Small intestine (tissue), 7 donors: Measurements from ENCODE around the gene VNN1. TPM values are rescaled to one million over a fixed set of nuclear protein-coding genes. Genes with fewer than 3 reads are reported as not detected.

ENCODE experiments used
- DNase-seq, 2 donors: peaks; one replicate each; pipeline versions ENCODE4 v3.0.0 to v3.0.0-alpha.2; 2013
- FAIRE-seq: peaks from 2 replicates; lab custom pipeline; 2012; peaks lifted over from hg19 to GRCh38; lab: Jason Lieb, UNC
- H3K27ac ChIP-seq, 3 donors: one replicate each; pipeline ENCODE4 v1.5.1; 2013; ENCODE audit warnings: low read length in 2 of 3, mild to moderate bottlenecking in 2 of 3, control low read depth in 1 of 3, inconsistent platforms in 1 of 3, low read depth in 1 of 3, moderate library complexity in 1 of 3
- H3K27me3 ChIP-seq, 3 donors: one replicate each; pipeline ENCODE4 v1.6.1; 2013; ENCODE audit warnings: low read length in 3 of 3, inconsistent platforms in 1 of 3; ENCODE audit not compliant: control insufficient read depth in 3 of 3, insufficient read depth in 3 of 3
- H3K36me3 ChIP-seq, 3 donors: one replicate each; pipeline ENCODE4 v1.6.1; 2013; ENCODE audit warnings: low read length in 3 of 3, inconsistent platforms in 1 of 3, low read depth in 1 of 3, mild to moderate bottlenecking in 1 of 3, moderate library complexity in 1 of 3; ENCODE audit not compliant: control insufficient read depth in 3 of 3, insufficient read depth in 2 of 3
- H3K4me1 ChIP-seq, 3 donors: one replicate each; pipeline ENCODE4 v1.6.1; 2013; ENCODE audit warnings: low read length in 2 of 3, inconsistent platforms in 1 of 3, low read depth in 1 of 3, mild to moderate bottlenecking in 1 of 3, moderate library complexity in 1 of 3; ENCODE audit not compliant: control insufficient read depth in 3 of 3, insufficient read depth in 2 of 3
- H3K4me3 ChIP-seq, 3 donors: one replicate each; pipeline ENCODE4 v1.5.1; 2013; ENCODE audit warnings: low read length in 3 of 3, control low read depth in 1 of 3, inconsistent platforms in 1 of 3, low read depth in 1 of 3, mild to moderate bottlenecking in 1 of 3, moderate library complexity in 1 of 3
- H3K9me3 ChIP-seq, 2 donors: one replicate each; pipeline ENCODE4 v1.6.1; 2013; ENCODE audit warnings: low read depth in 1 of 2, low read length in 1 of 2; ENCODE audit not compliant: control insufficient read depth in 2 of 2, insufficient read depth in 1 of 2
- WGBS, 3 donors: extraction: QIAGEN DNeasy Blood & Tissue Kit; methylation state at CpG; one replicate each; pipeline ENCODE4 v1.1.7; 2013; 5-methylcytosine and 5-hydroxymethylcytosine counted together
- polyA plus RNA-seq, 4 donors: library from polyadenylated mRNA; stranded (reverse) in 3 of 4; unstranded in 1 of 4; fragments of 200-250 nt in 3 of 4; fragments of 120-200 nt in 1 of 4; gene quantifications; one replicate each; pipeline versions ENCODE4 v1.2.1 to v1.2.3, GENCODE V29; 2013
- donor health status: healthy with polysubstance abuse.
- donor health status: control.
- donor health status: control.
- donor health status: Bipolar disorder and iron deficiency.
- donor health status: healthy.

VNN1 gene
- polyA plus RNA-seq, 4 donors = 3.2 to 268 (median 154) TPM

DNA sequence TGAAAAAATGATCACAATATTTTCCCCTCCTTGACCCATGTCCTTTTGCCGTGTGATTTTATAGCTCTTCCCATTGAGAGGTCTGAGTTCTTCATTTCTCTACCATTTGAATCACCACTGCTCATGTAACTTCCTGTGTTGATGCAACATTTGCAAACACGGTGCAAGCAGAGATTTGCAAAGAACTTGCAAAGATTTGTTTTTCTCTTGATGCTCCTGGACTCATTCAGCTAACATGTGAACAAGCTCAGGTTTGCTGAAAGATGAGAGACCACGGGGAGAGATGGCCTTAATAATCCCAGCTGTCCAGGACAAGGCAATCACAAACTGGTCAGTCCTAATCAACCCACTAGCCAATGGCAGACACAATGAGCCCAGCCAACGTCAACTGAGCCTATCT is 35.3 kb upstream of the VNN1 start:
- 61 to 76% (median 67%) methylated on average over 4 of the region's 4 CpGs for WGBS, 3 donors
- no peaks in the 10 kb centered on the region for H3K9me3 ChIP-seq
- FAIRE-seq (no peak), DNase-seq (no peak)
- H3K4me3 ChIP-seq = no peak overlapping the region
- peaks cover 0 to 6% (median 0%) of the 10 kb centered on the region in 3 donors for H3K4me1 ChIP-seq
- no peak overlapping the region for H3K27ac ChIP-seq
- no peaks in the 10 kb centered on the region for H3K27me3 ChIP-seq
- H3K36me3 ChIP-seq = no peaks in the 10 kb centered on the region

DNA sequence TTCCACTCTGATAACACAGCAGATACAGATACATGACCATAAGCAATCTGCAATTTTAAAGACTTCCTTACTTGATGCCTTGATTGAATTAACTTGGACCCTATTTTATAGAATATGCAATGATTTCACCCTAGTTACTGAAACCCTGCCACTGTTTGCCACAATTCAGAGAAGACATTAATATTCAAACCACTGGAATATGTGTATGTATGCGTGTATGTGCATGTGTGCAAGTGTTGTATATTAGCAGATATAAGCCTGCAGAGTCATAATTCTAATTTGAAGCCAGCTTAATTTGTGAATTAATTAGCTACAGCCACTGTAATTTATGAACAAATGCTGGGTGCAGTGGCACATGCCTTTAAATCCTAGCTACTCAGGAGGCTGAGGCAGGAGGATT is 34.6 kb upstream of the VNN1 start:
- 94 to 98% (median 97%) methylated on average over 1 of the region's 1 CpG for WGBS, 3 donors
- FAIRE-seq (no peak), DNase-seq (no peak)
- no peaks in the 10 kb centered on the region for H3K9me3 ChIP-seq
- H3K4me3 ChIP-seq = no peak overlapping the region
- peaks cover 0 to 6% (median 0%) of the 10 kb centered on the region in 3 donors for H3K4me1 ChIP-seq
- no peaks in the 10 kb centered on the region for H3K27me3 ChIP-seq
- H3K36me3 ChIP-seq = no peaks in the 10 kb centered on the region
- no peak overlapping the region for H3K27ac ChIP-seq

- Histone ChIP-seq H3K4me1 (peaks cover 0 to 3% (median 0%) of the 10 kb centered on the region in 3 donors), H3K27me3 (no peaks in the 10 kb centered on the region), H3K9me3 (no peaks in the 10 kb centered on the region), H3K27ac (no peak overlapping the region), H3K36me3 (no peaks in the 10 kb centered on the region), H3K4me3 (no peak overlapping the region)
- 69 to 84% (median 76%) methylated on average over 1 of the region's 1 CpG for WGBS, 3 donors
- DNase-seq (no peak), FAIRE-seq (no peak)
These were observed 32.2 kb upstream of the VNN1 start for GRCh38 chr6:132746048-132746447.

DNA sequence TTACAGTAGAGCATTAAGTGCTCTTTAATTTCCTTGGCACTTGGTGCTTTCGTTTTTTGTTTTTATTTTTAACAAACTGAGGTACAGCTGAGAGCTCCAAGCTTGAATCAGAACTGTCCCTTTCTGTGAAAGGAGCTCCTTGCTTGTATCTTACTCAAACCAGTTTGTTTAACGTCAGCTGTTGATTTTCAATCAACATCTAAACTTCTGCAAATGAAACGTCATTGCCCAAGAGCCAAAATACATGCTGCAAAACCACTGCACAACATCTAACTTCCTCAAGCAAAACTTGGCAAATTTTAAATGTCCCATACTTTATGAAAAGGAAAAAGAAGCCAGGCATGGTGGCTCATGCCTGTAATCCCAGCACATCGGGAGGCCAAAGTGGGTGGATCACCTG is 28.6 kb upstream of the VNN1 start:
- FAIRE-seq = no peak
- no peak overlapping the region for H3K27ac ChIP-seq

DNA sequence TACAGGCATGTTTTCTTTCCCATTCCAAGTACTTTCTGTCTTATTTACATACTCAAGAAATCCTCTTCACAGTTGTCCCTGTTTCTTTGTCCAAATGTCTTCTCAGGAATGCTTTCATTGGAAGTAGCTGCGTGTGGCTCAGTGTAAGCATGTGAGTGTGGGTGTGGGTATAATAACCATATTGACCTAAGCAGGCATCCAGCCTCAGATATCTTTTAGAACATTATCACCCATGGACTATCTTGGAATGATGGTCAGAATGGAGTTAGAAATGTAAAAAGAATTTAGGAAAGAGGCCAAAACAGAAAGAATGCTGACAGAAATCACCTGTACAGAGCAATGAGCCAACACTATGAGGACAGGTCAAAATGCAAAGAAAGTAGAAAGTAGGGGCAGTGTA is 27.4 kb upstream of the VNN1 start:
- H3K36me3 ChIP-seq = no peaks in the 10 kb centered on the region
- DNase-seq (no peak), FAIRE-seq (no peak)
- H3K9me3 ChIP-seq = no peaks in the 10 kb centered on the region
- 71 to 76% (median 74%) methylated on average over 1 of the region's 1 CpG for WGBS, 3 donors
- no peaks in the 10 kb centered on the region for H3K27me3 ChIP-seq
- H3K4me1 ChIP-seq = peaks cover 0 to 2% (median 0%) of the 10 kb centered on the region in 3 donors
- no peak overlapping the region for H3K4me3 ChIP-seq
- no peak overlapping the region for H3K27ac ChIP-seq

More for the DNA sequence above, 28.6 kb upstream of the VNN1 start:
- Histone ChIP-seq H3K27me3 (no peaks in the 10 kb centered on the region), H3K4me3 (no peak overlapping the region), H3K36me3 (no peaks in the 10 kb centered on the region), H3K9me3 (no peaks in the 10 kb centered on the region), H3K4me1 (no peaks in the 10 kb centered on the region)
- WGBS, 3 donors = 60 to 88% (median 85%) methylated on average over 4 of the region's 4 CpGs
- DNase-seq = no peak

DNA sequence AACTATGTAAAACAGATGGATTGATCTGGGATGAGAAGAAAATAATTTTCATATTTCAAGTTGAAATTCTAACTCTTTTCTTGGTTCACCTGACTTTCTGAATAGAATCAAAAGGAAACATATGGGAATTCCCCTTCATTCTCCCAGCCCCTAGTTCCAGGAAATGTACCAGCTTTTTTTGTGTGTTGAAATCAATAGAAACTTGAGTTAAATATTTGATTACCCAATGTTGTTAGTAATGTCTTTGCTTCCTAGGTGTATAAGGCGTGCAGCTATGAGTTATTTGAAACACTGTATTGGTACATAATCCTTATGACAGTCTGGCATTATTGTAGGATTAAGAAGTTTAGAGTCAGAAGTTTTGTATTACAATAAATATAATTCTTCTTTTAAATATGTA is 22.4 kb upstream of the VNN1 start:
- Histone ChIP-seq H3K27ac (no peak overlapping the region), H3K4me1 (peaks cover 0 to 2% (median 0%) of the 10 kb centered on the region in 3 donors), H3K36me3 (no peaks in the 10 kb centered on the region), H3K27me3 (no peaks in the 10 kb centered on the region), H3K4me3 (no peak overlapping the region), H3K9me3 (no peaks in the 10 kb centered on the region)
- 17 to 44% (median 18%) methylated on average over 1 of the region's 1 CpG for WGBS, 3 donors
- FAIRE-seq = no peak
- DNase-seq = peak in 1 of 2 donors; percentile 25

GRCh38 chr6:132734694-132735236 is 20.9 kb upstream of the VNN1 start:
- WGBS, 3 donors = 38 to 44% (median 43%) methylated on average over 3 of the region's 3 CpGs
- no peaks in the 10 kb centered on the region for H3K36me3 ChIP-seq
- H3K9me3 ChIP-seq = no peaks in the 10 kb centered on the region
- peak in 1 of 2 donors; percentile 29 for DNase-seq
- no peak overlapping the region for H3K27ac ChIP-seq
- H3K4me1 ChIP-seq = peaks cover 0 to 2% (median 0%) of the 10 kb centered on the region in 3 donors
- FAIRE-seq = no peak
- no peaks in the 10 kb centered on the region for H3K27me3 ChIP-seq
- no peak overlapping the region for H3K4me3 ChIP-seq

DNA sequence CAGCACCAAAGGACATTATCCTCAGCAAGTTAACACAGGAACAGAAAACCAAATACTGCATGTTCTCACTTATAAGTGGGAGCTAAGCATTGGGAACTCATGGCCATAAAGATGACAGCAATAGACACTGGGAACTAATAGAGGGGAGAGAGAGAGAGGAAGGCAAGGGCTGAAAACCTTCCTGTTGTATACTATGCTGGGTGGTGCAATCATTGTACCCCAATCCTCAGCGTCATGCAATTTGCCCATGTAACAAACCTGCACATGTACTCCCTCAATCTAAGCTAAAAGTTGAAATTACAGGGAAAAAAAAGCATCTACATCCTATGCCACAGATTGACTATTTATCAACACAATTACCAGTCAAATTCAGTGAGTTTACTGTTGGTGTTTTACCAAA is 20.0 kb upstream of the VNN1 start:
- no peak overlapping the region for H3K4me3 ChIP-seq
- no peaks in the 10 kb centered on the region for H3K36me3 ChIP-seq
- no peak overlapping the region for H3K27ac ChIP-seq
- no peaks in the 10 kb centered on the region for H3K27me3 ChIP-seq
- FAIRE-seq (no peak), DNase-seq (no peak)
- no peaks in the 10 kb centered on the region for H3K9me3 ChIP-seq
- peaks cover 0 to 2% (median 0%) of the 10 kb centered on the region in 3 donors for H3K4me1 ChIP-seq
- 88 to 92% (median 88%) methylated on average over 1 of the region's 1 CpG for WGBS, 3 donors

GRCh38 chr6:132733283-132733682 is 19.4 kb upstream of the VNN1 start:
- Histone ChIP-seq H3K36me3 (no peaks in the 10 kb centered on the region), H3K27me3 (no peaks in the 10 kb centered on the region), H3K9me3 (no peaks in the 10 kb centered on the region), H3K4me3 (no peak overlapping the region), H3K4me1 (peaks cover 0 to 2% (median 0%) of the 10 kb centered on the region in 3 donors), H3K27ac (no peak overlapping the region)
- DNase-seq = no peak
- 76 to 82% (median 80%) methylated on average over 2 of the region's 2 CpGs for WGBS, 3 donors
- no peak for FAIRE-seq
